ENCODE data around the gene PTRH1. TPM values are rescaled to one million over a fixed set of nuclear protein-coding genes. Genes with fewer than 3 reads are reported as not detected.

Gene PTRH1
- total and polyA plus RNA-seq, 2 of the 4 experiments (the other 2 are of a cell fraction), result 5.4 to 14.8 TPM

GRCh38 chr9:127762111-127762676 lies 46.7 kb upstream of the PTRH1 start:
- TF ChIP-seq RAD21 (IDR thresholded peaks at IDR 0.05; ENCODE audit: low read length) (no peak), RFX5 (IDR thresholded peaks at IDR 0.05; ENCODE audit: low read depth, low read length) (no peak), ELK1 (IDR thresholded peaks at IDR 0.05; ENCODE audit: borderline replicate concordance, low read depth, low read length) (no peak), CTCF (conservative IDR thresholded peaks at IDR 0.05; ENCODE audit: low read depth, low read length) (no peak), CEBPB (IDR thresholded peaks at IDR 0.05; ENCODE audit: low read depth, low read length) (no peak), BHLHE40 (IDR thresholded peaks at IDR 0.05; ENCODE audit: low read depth, low read length) (no peak), NFE2L2 (IDR thresholded peaks at IDR 0.05; ENCODE audit: low read depth, low read length) (no peak), RCOR1 (IDR thresholded peaks at IDR 0.05; ENCODE audit: insufficient replicate concordance, low read length) (no peak), MAZ (IDR thresholded peaks at IDR 0.05; ENCODE audit: borderline replicate concordance, low read depth, low read length) (no peak), MXI1 (IDR thresholded peaks at IDR 0.05; ENCODE audit: borderline replicate concordance, low read depth, low read length) (no peak)
- no peak overlapping the region for H3K27ac ChIP-seq (ENCODE audit: insufficient read depth, low read length)
- H3K14ac ChIP-seq (replicated peaks; ENCODE audit: low read depth, low read length), result no peak overlapping the region
- no peaks in the 10 kb centered on the region for H3K36me3 ChIP-seq (ENCODE audit: control insufficient read depth, insufficient read depth, low read length)
- H3K4ac ChIP-seq (ENCODE audit: low read depth, low read length), result no peak overlapping the region
- intact Hi-C loops (cut with micrococcal nuclease), result no loop called here
- no TSS peak for BruUV-seq (replicated peaks)
- no peak overlapping the region for H2AK5ac ChIP-seq (ENCODE audit: low read depth, low read length)
- no peaks in the 10 kb centered on the region for H3K4me1 ChIP-seq (ENCODE audit: control insufficient read depth, insufficient read depth, low read length)
- no peak overlapping the region for H2AK9ac ChIP-seq (replicated peaks; ENCODE audit: low read depth, low read length, poor library complexity)
- no peak overlapping the region for H2BK5ac ChIP-seq (ENCODE audit: low read depth, low read length, poor library complexity, severe bottlenecking)
- H3K4me3 ChIP-seq (ENCODE audit: insufficient read depth, low read depth, low read length), result no peak overlapping the region
- H3K56ac ChIP-seq (ENCODE audit: extremely low read depth, insufficient read depth, low read length), result no peak overlapping the region
- no peaks in the 10 kb centered on the region for H4K20me1 ChIP-seq (ENCODE audit: insufficient read depth, low read length)
- H3K79me1 ChIP-seq (ENCODE audit: low read depth in 1 of 2, low read length in 2 of 2), result no peaks in the 10 kb centered on the region
- no peak for DNase-seq
- no peak for ATAC-seq (ENCODE audit: low read depth)
- no peak overlapping the region for H3K23ac ChIP-seq (ENCODE audit: low read depth, low read length)
- no peak overlapping the region for H3K18ac ChIP-seq (ENCODE audit: low read depth, low read length)
- POLR2A ChIA-PET (ENCODE audit: unreplicated experiment), result no interaction called here
- WGBS, 2 experiments (ENCODE audit: extremely low coverage in 2 of 2, insufficient read length in 1 of 2), result 50% methylated on average over 11 of the region's 16 CpGs; no CpG with 5 or more reads in 1 of the 2 experiments
- no peak overlapping the region for H4K91ac ChIP-seq (ENCODE audit: insufficient read depth, low read depth, low read length)
- in situ Hi-C loops (cut with MboI; ENCODE audit: low sequenced_read_pairs), result no loop called here
- H4K8ac ChIP-seq (ENCODE audit: low read depth in 2 of 2, low read length in 2 of 2), result no peak overlapping the region
- no peak overlapping the region for H3K9ac ChIP-seq (ENCODE audit: low read depth, low read length)
- no peak overlapping the region for H2BK120ac ChIP-seq (ENCODE audit: low read depth, low read length)
- H3K9me3 ChIP-seq (ENCODE audit: control insufficient read depth, insufficient read depth, low read length), result no peaks in the 10 kb centered on the region
- CTCF ChIA-PET, result no interaction called here
- H3K27me3 ChIP-seq (ENCODE audit: control insufficient read depth, insufficient read depth, low read length), result peaks cover 35% of the 10 kb centered on the region
- H3K4me2 ChIP-seq (ENCODE audit: low read depth, low read length), result no peak overlapping the region
- H2AFZ ChIP-seq (replicated peaks; ENCODE audit: low read length, poor library complexity), result no peak overlapping the region
- no peak overlapping the region for H2BK20ac ChIP-seq (ENCODE audit: low read depth, low read length)
- H3K9me1 ChIP-seq (ENCODE audit: insufficient read depth, low read length), result no peaks in the 10 kb centered on the region
- dilution Hi-C loops (cut with HindIII; ENCODE audit: low sequenced_read_pairs, unreplicated experiment), result no loop called here
- H2BK15ac ChIP-seq (ENCODE audit: low read depth, low read length), result no peak overlapping the region
- H4K5ac ChIP-seq (ENCODE audit: low read depth, low read length), result no peak overlapping the region

Measured in IMR-90 (cell line).